ENCODE results near the gene RIN2.
A peak's percentile ranks its signal among the peaks of the same experiment; 100 is the strongest.

The RIN2 gene

DNA sequence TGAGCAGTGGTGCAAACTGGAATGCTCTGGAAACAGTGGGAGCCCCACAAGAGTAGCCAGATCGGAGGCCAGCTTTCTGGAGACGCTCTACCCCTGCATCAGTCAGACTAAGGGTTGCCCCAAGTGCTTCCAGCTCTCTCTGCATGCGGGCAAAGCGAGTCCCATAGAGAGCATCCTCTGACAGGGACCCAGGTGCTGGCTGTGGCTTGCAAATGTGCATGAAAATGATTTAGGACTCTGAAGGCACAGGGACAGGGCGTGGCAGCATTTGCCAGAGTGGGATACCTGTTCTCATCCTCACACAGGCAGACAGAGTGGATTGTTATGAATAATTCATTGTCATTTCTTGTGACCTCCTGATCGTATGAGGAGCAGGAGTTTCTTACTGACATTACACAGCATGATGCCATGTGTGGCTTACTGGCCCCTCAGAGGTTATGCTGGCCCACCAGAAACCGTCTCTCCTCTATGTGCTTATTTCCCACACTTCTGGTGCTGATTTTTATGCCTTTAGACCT lies 10.3 kb downstream of the RIN2 start:
- no peak for DNase-seq

DNA sequence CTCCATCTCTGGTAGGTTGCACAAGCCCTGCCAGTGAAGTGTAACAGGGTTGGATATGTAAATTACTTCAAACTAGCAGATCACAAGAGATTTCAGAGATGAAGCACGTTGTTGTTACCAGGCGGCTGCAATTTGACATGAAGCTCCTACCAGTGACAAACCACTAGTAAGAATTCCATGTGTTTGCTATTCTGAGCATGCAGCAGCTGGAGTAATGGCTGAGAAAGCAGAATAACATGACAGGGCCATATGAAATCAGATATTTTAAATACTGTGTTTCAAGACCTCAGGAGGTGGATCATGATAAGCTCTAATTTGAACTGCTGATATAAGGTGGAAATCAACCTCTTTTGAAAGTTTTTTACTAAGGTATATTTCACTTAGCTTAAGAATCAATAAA lies 11.4 kb downstream of the RIN2 start:
- no peak for DNase-seq

- no peak for DNase-seq
Observed at GRCh38 chr20:19770375-19770774, 12.3 kb downstream of the RIN2 start.

GRCh38 chr20:19771031-19771430 lies 13.0 kb downstream of the RIN2 start:
- DNase-seq = no peak

GRCh38 chr20:19773471-19773870 lies 15.4 kb downstream of the RIN2 start:
- DNase-seq = no peak

DNA sequence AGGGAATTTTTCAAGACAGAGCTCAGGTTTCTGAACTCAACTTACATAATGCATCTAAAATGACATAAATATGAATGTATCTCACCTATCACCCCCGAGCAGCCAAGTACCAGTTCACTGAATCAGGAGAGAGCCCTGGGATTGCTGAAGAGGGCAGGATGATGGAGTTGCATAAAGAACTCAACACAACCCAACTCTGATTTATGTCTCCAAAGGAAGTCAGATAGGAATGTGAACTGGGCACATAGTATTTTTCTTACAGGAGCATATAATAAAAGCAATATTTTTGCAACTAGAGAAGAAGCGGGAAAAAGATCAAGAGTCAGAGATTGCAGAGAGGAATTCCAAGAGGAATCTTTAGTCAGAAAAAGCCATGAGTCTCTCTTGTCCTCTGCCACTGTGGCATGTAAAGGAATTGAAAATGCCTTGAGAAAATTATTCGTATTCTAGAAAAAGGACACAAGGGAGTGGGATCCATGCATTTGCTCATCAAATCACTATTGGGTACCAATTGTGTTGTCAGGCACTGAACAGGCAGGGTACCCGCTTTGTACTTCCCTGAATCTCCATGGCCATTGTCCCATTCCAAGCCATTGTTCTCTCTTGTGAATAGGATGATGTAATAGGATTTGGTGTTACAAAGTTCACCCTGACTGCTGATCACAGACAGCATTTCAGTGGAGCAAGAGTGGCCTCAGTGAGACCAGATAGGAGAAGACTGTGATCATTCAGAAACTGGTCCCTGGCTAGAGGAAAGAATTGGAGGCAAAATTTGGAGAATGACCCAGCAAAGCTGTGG lies 16.3 kb downstream of the RIN2 start:
- DNase-seq = no peak

GRCh38 chr20:19775353-19776253 lies 17.5 kb downstream of the RIN2 start:
- no peak for DNase-seq

DNA sequence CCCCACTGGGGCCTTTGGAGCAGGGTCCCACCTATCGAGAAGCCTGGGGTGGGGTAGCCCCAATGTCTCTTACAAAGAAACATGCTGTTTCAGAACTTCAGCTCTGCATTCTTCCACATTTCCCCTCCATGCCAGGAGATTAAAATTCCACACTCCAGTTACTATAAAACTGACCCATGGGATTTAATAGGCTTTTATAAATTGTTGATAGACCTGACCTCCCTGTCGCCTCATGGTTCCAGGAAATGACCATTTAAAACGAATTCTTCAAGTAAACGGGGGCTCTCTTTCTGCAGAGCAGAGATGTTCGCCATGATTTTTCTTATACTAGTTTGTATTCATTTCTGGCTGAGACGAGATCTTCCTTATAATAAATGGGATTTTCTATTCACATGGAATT lies 19.3 kb downstream of the RIN2 start:
- no peak for DNase-seq

- DNase-seq = no peak
Observed at GRCh38 chr20:19777981-19778380, 19.9 kb downstream of the RIN2 start.

GRCh38 chr20:19778404-19778803 lies 20.3 kb downstream of the RIN2 start:
- no peak for DNase-seq

- DNase-seq = no peak
Observed at GRCh38 chr20:19779634-19780033, 21.6 kb downstream of the RIN2 start.

GRCh38 chr20:19780261-19780660 lies 22.2 kb downstream of the RIN2 start:
- no peak for DNase-seq

DNA sequence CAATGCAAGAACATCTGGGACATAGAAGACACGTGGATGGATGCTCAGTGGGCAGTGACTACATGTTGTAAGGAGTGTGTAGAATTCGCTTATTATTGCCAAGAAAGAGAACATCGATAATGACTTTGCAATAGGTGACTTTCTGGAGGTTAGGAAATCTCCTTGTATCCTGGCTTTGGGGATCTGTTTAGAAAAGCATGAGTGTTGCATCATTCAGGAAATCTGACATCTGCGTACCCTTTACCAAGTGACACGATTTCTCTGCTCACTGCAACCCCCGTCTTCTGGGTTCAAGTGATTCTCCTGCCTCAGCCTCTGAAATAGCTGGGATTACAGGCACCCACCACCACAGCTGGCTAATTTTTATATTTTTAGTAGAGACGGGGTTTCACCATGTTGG lies 23.2 kb downstream of the RIN2 start:
- no peak for DNase-seq

DNA sequence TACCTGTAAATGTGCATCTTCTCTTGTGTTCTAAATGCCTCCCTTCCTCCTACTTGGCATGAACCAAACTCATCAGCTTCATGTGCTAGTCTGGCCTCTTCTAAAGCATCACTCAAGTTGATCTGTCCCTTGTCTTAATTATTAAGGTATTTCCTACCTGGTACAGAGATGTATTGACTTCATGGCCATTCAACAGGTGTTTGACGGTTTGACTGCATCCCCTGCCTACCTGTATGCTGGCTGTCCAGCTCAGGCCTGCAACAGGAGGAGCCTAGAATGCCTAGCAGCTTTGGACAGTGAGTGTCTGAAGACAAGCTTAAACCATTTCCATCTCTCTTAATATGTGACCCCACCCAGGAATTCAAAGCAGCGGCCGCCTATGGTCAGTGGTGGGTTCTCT lies 24.6 kb downstream of the RIN2 start:
- DNase-seq = no peak

GRCh38 chr20:19783966-19784401 lies 25.9 kb downstream of the RIN2 start:
- no peak for DNase-seq

DNA sequence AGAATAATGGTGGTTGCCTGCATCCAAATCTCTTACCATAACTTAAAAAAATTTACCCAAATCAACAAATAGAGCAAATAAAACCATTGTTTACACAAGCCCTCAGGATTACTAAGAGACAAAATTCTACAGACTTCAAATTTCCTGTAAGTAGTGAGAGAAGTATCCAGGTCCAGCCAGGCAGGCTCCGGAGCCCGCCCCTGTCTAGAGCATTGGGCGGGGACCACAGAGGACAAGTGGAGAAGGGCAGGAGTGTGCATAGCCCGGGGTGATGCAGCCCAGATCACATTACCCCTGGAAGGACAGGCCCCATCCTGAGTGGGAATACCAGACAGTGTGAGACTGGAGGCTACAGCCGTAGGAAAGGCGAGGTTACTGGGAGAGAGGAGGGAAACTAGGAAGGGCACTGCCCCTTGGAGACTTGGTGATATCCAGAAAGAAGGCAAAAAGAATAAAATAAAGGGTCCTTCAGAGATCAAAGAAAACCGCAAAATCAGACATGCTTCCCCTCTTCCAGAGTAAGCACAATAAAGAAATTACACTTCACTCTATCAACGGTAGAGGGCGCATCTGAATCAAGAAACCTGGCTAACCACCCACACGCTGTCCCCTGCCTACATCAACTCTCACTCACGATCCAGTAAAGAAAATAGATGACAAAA lies 26.6 kb downstream of the RIN2 start:
- peak; percentile 22 for DNase-seq

DNA sequence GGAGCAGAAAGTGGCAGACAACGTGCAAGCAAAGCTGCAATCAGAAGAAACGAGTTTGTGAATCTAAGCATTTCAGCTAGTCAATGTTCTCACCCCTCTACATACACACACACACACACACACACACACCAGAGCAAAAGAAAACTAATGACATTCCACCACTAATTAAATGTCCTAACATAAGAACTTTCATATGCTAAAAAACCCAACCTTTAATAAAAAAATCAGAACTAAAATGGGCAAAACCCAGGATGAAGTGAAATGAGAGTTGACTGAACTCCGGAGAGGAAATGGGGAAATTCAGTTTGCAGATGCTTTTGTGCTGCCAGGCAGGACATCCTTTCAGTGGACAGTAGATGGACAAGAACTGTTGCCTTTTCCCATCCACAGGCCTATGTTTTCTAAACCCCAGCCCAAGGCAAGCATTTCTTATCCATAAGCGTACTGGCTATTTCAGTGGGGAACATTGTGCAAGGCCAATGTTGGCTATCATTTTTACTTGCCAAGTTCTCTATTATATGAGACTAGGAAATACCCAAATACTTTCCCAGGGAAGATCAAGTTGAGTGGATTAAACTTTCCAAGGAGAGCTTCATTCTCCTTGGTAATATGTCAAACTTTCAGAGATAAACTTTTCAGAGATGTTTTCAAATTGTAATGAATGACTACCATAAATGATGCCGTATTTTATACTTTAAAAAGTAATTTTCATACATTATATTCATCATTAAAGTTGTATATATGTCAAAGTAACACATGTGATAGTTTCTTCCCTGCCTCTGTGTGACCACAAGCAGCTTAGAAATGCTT lies 27.3 kb downstream of the RIN2 start:
- DNase-seq = no peak

DNA sequence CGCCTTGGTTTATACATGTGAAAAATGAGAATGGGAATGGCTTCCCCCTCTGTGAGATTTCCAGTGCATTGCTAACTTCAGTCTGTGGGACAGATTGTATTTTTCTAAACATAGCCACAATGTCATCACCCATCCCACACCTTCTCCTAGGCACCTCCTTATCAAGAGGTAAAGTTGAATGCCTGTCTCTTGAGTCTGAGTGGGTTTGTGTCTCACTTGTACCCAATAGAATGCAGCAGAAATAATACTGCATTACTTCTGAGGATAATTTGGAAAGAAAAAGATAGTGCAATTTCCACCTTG lies 27.9 kb downstream of the RIN2 start:
- DNase-seq = no peak

- DNase-seq = no peak
Observed at GRCh38 chr20:19786311-19786710, 28.3 kb downstream of the RIN2 start.

DNA sequence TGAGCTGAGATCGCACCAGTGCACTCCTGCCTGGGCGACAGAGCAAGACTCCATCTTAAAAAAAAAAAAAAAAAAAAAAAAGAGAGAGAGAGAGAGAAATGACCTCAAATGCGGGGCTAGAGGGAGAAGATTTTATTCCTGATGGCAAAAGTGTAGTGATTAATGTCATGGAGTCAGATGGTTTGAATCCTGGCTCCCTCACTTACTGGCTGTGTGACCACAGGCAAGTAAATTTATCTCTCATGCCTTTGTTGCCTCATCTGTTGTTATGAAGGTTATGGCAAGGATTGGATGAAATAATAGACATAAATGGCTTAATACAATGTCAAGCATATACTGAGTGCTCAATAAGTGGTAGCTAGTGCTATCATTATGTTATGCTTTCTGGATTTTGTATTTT lies 29.3 kb downstream of the RIN2 start:
- no peak for DNase-seq

- DNase-seq = no peak
Observed at GRCh38 chr20:19789009-19789408, 31.0 kb downstream of the RIN2 start.

- DNase-seq = no peak
Observed at GRCh38 chr20:19789446-19789845, 31.4 kb downstream of the RIN2 start.

- no peak for DNase-seq
Observed at GRCh38 chr20:19791887-19792286, 33.8 kb downstream of the RIN2 start.

Measured in stimulated activated CD4-positive, alpha-beta T cell treated with anti-CD3 and anti-CD28 coated beads, Interleukin-4, amount 100 ng/mL, for 24 hours (primary cell).